ENCODE results near the gene CEP72.
"Not testable (repeated sequence)": the region's sequence is repeated elsewhere in the genome, so short reads cannot be mapped to it uniquely, and the experiment has no call there.

GRCh38 chr5:692529-693041 is 80.4 kb downstream of the CEP72 start:
- TF ChIP-seq CTCF, POLR2A (IDR thresholded peaks at IDR 0.05): not testable (repeated sequence)

All from heart left ventricle (tissue), 13 donors.